GM12878 (cell line): Measurements from ENCODE around the gene C19orf12. TPM values are rescaled to one million over a fixed set of nuclear protein-coding genes. Genes with fewer than 3 reads are reported as not detected.

ENCODE experiments used
- ATAC-seq: fragments of 200-7000 bp; cut with Tn5 transposase; 3 replicates; pipeline ENCODE4 v1.9.1; 2020; ENCODE audit warnings: mild to moderate bottlenecking, moderate library complexity
- BruUV-seq: library from RNA; stranded (reverse); fragments of 400-500 nt; replicated peaks from 2 replicates; lab custom pipeline; 2021; lab: Mats Ljungman, UMichigan
- CTCF ChIA-PET: fragments of 300-600 bp; sonication (Branson Sonifier 250); formaldehyde crosslinking; extraction: SDS; loops from one replicate; lab custom pipeline; 2021; ENCODE audit warnings: inconsistent platforms; lab: Yijun Ruan, JAX
- POLR2A ChIA-PET: fragments of 350-600 bp; formaldehyde crosslinking; extraction: SDS; loops from one replicate; lab custom pipeline; 2021; ENCODE audit warnings: inconsistent platforms; lab: Charles Lee
- RAD21 ChIA-PET: fragments of 300-600 bp; sonication (Branson Sonifier 250); formaldehyde crosslinking; loops from one replicate; lab custom pipeline; 2023; ENCODE audit warnings: antibody characterized with exemption; ENCODE audit not compliant: unreplicated experiment; lab: Charles Lee
- SMC1A ChIA-PET: fragments of 300-600 bp; sonication (Branson Sonifier 250); formaldehyde crosslinking; loops from one replicate; lab custom pipeline; 2023; ENCODE audit not compliant: unreplicated experiment, uncharacterized antibody; lab: Charles Lee
- DNase-seq: peaks from one replicate; pipeline ENCODE4 v3.0.0-alpha.2; 2011; ENCODE audit warnings: low read depth, low spot score
- FAIRE-seq: peaks from 3 replicates; lab custom pipeline; 2011; peaks lifted over from hg19 to GRCh38; lab: Jason Lieb, UNC
- H2AFZ ChIP-seq: 2 replicates; pipeline ENCODE4 v1.6.0; 2011; ENCODE audit warnings: low read depth, low read length, control low read depth; ENCODE audit not compliant: control insufficient read depth
- H3K27ac ChIP-seq: 2 replicates; pipeline ENCODE4 v1.5.1; 2011; ENCODE audit warnings: control low read depth; ENCODE audit not compliant: control insufficient read depth, insufficient read depth
- H3K27me3 ChIP-seq, 2 experiments: replicated peaks in 1 of 2; 2 replicates each; pipeline versions ENCODE4 v1.6.0 to v1.6.1; 2011; ENCODE audit warnings: low read length in 1 of 2; ENCODE audit not compliant: control insufficient read depth in 2 of 2, insufficient read depth in 2 of 2
- H3K36me3 ChIP-seq, 2 experiments: 2 replicates each; pipeline ENCODE4 v1.5.1; 2011; ENCODE audit warnings: low read length in 1 of 2; ENCODE audit not compliant: control insufficient read depth in 2 of 2, insufficient read depth in 2 of 2
- H3K4me1 ChIP-seq: 2 replicates; pipeline ENCODE4 v1.6.1; 2011; ENCODE audit warnings: mild to moderate bottlenecking, low read length, moderate library complexity, mixed read lengths; ENCODE audit not compliant: control insufficient read depth, insufficient read depth
- H3K4me2 ChIP-seq: 2 replicates; pipeline ENCODE4 v1.6.0; 2011; ENCODE audit warnings: control low read depth; ENCODE audit not compliant: control insufficient read depth, insufficient read depth
- H3K4me3 ChIP-seq: fragments of 200-600 bp; sonication (generic); 2 replicates; pipeline ENCODE4 v1.5.1; 2016
- H3K79me2 ChIP-seq: 2 replicates; pipeline ENCODE4 v1.6.0; 2011; ENCODE audit warnings: low read length; ENCODE audit not compliant: control insufficient read depth, insufficient read depth
- H3K9ac ChIP-seq: 2 replicates; pipeline ENCODE4 v1.8.0; 2011; ENCODE audit warnings: low read length, control low read depth, mixed read lengths; ENCODE audit not compliant: control insufficient read depth, insufficient read depth
- H3K9me3 ChIP-seq: replicated peaks from 3 replicates; pipeline ENCODE4 v1.5.1; 2011; ENCODE audit warnings: mild to moderate bottlenecking, low read length; ENCODE audit not compliant: control insufficient read depth, insufficient read depth
- H4K20me1 ChIP-seq: 2 replicates; pipeline ENCODE4 v1.6.0; 2011; ENCODE audit not compliant: control insufficient read depth, insufficient read depth
- CHD1 ChIP-seq: IDR thresholded peaks from 2 replicates; pipeline ENCODE4 v1.6.1; 2012; ENCODE audit warnings: low read depth, low read length, improper control_type of control experiment
- HDAC6 ChIP-seq: fragments of 200-600 bp; sonication (generic); IDR thresholded peaks from one replicate; pipeline ENCODE4 v1.8.0; 2017; ENCODE audit warnings: antibody characterized with exemption; ENCODE audit not compliant: unreplicated experiment
- IRF5 ChIP-seq: fragments of 450-650 bp; IDR thresholded peaks from 2 replicates; pipeline ENCODE4 v1.6.1; 2017; ENCODE audit warnings: borderline replicate concordance
- KLF5 ChIP-seq: fragments of 450-650 bp; IDR thresholded peaks from 2 replicates; pipeline ENCODE4 v1.6.1; 2014; ENCODE audit warnings: mild to moderate bottlenecking; ENCODE audit not compliant: partially characterized antibody
- MYB ChIP-seq: fragments of 150-350 bp; IDR thresholded peaks from 2 replicates; pipeline ENCODE4 v1.6.1; 2014; ENCODE audit warnings: mild to moderate bottlenecking, low read depth, low read length, borderline replicate concordance
- PAX5 ChIP-seq: IDR thresholded peaks from 2 replicates; pipeline ENCODE4 v1.6.1; 2011; ENCODE audit warnings: low read depth, low read length, borderline replicate concordance
- RELA ChIP-seq: fragments of 450-650 bp; IDR thresholded peaks from 2 replicates; pipeline ENCODE4 v1.8.0; 2014; ENCODE audit warnings: borderline replicate concordance; ENCODE audit not compliant: partially characterized antibody
- SIN3A ChIP-seq: IDR thresholded peaks from 2 replicates; pipeline ENCODE4 v1.6.1; 2012; ENCODE audit warnings: low read depth, low read length, improper control_type of control experiment
- SP1 ChIP-seq: IDR thresholded peaks from one replicate; pipeline ENCODE4 v1.6.1; 2011; ENCODE audit warnings: low read depth, low read length
- TARDBP ChIP-seq: IDR thresholded peaks from 2 replicates; pipeline ENCODE4 v1.6.1; 2016; ENCODE audit warnings: borderline replicate concordance
- ZNF687 ChIP-seq: fragments of 450-650 bp; IDR thresholded peaks from 2 replicates; pipeline ENCODE4 v1.6.1; 2017; ENCODE audit warnings: mild to moderate bottlenecking, moderate library complexity
- WGBS: methylation state at CpG from one replicate; pipeline ENCODE4 v1.1.6; 2016; ENCODE audit warnings: low lambda C conversion rate; ENCODE audit not compliant: insufficient replicate concordance, insufficient coverage; ENCODE audit errors: missing lambda C conversion rate; 5-methylcytosine and 5-hydroxymethylcytosine counted together
- in situ Hi-C: fragments of 300-500 bp; cut with MboI; formaldehyde crosslinking; loops from 9 replicates; pipeline ENCODE4 v1.14.3; 2018; ENCODE audit warnings: mixed read lengths
- intact Hi-C: fragments of 100-400 bp; cut with micrococcal nuclease; formaldehyde crosslinking; loops from one replicate; pipeline ENCODE4 v1.14.2; 2022; ENCODE audit not compliant: unreplicated experiment
- polyA plus RNA-seq, 11 experiments: library from polyadenylated mRNA; depleted of rRNA in 4 of 11; unstranded in 6 of 11; stranded (reverse) in 5 of 11; fragments of >200 nt; fragmentation: Nextera tagmentation in 4 of 11; fragmentation: Illumina TruSeq in 1 of 11; extraction: Ambion mirVana in 4 of 11; extraction: Trizol in 1 of 11; gene quantifications; 1 replicate in 1 of 11; 2 replicates in 10 of 11; pipeline versions ENCODE4 v1.2.1 to v1.2.3, GENCODE V29; 2011 to 2016; ENCODE audit warnings: inconsistent platforms in 2 of 11, missing spikeins in 2 of 11, low read depth in 1 of 11
- total RNA-seq, 4 experiments: library from RNA; depleted of rRNA in 3 of 4; stranded (reverse); fragments of >200 nt in 3 of 4; fragmentation: Illumina TruSeq in 1 of 4; extraction: Trizol in 1 of 4; gene quantifications; 2 replicates each; pipeline versions ENCODE4 v1.2.1 to v1.2.3, GENCODE V29; 2013 to 2021
- TF ChIP-seq, protein P1 (sequence below): fragments of 450-650 bp; IDR thresholded peaks from 2 replicates; pipeline ENCODE4 v1.6.1; 2018; ENCODE audit warnings: borderline replicate concordance, mild to moderate bottlenecking; ENCODE audit not compliant: partially characterized antibody
- TF ChIP-seq, protein P2 (sequence below): fragments of 450-650 bp; IDR thresholded peaks from 2 replicates; pipeline ENCODE4 v1.6.1; 2017; ENCODE audit warnings: mild to moderate bottlenecking

C19orf12 gene
- total and polyA plus RNA-seq, 10 of the 15 experiments (the other 5 are each of a cell fraction or from before 2014, with no cell fraction given): 2.3 to 23.5 (median 20.3) TPM

DNA sequence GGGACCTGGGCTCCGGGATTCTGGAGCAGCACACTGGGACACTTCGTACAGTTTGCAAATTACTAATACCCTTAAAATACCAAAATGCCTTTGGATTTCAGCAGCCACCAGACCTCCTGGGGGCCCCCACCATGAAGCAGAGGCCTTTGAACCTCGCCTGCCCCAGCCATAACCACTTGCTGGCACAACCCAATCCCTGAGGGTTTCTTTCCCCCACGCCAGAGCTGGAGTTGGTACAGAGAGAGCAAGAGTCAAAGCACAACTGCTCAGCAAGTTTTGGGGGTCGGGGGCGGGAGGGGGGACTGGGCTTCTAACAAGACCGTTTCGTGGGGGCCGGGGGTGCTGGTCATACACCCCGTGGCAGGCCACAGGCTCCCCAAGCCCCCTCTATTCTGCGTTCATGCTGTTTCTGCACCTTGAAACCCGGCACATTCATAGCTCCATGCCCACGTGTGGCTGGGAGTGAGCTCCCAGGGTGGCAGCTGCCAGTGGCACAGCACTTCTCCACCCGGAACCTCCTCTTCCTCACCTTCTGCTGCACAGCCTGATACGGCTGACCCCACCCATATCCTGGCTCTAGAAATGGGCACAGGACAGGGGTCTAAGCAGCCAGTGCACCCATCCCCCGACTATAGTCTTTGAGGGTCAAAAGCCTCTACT, 32.7 kb downstream of the C19orf12 start:
- RAD21 ChIA-PET: interaction anchor here (0.9 kb wide), 1 partner anchor 71 kb away, joined by 3 read pairs; no protein-coding TSS in a partner anchor
- no peak for TF ChIP-seq HDAC6
- TF ChIP-seq SIN3A: no peak
- TF ChIP-seq SP1: no peak
- no peak for TF ChIP-seq CHD1
- TF ChIP-seq, protein P1, sequence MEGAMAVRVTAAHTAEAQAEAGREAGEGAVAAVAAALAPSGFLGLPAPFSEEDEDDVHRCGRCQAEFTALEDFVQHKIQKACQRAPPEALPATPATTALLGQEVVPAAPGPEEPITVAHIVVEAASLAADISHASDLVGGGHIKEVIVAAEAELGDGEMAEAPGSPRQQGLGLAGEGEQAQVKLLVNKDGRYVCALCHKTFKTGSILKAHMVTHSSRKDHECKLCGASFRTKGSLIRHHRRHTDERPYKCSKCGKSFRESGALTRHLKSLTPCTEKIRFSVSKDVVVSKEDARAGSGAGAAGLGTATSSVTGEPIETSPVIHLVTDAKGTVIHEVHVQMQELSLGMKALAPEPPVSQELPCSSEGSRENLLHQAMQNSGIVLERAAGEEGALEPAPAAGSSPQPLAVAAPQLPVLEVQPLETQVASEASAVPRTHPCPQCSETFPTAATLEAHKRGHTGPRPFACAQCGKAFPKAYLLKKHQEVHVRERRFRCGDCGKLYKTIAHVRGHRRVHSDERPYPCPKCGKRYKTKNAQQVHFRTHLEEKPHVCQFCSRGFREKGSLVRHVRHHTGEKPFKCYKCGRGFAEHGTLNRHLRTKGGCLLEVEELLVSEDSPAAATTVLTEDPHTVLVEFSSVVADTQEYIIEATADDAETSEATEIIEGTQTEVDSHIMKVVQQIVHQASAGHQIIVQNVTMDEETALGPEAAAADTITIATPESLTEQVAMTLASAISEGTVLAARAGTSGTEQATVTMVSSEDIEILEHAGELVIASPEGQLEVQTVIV: no peak
- no peak for TF ChIP-seq ZNF687
- no peak for TF ChIP-seq MYB
- no peak for TF ChIP-seq KLF5
- TF ChIP-seq PAX5: no peak
- TF ChIP-seq RELA: no peak
- TF ChIP-seq IRF5: no peak
- no peak for TF ChIP-seq TARDBP
- TF ChIP-seq, protein P2, sequence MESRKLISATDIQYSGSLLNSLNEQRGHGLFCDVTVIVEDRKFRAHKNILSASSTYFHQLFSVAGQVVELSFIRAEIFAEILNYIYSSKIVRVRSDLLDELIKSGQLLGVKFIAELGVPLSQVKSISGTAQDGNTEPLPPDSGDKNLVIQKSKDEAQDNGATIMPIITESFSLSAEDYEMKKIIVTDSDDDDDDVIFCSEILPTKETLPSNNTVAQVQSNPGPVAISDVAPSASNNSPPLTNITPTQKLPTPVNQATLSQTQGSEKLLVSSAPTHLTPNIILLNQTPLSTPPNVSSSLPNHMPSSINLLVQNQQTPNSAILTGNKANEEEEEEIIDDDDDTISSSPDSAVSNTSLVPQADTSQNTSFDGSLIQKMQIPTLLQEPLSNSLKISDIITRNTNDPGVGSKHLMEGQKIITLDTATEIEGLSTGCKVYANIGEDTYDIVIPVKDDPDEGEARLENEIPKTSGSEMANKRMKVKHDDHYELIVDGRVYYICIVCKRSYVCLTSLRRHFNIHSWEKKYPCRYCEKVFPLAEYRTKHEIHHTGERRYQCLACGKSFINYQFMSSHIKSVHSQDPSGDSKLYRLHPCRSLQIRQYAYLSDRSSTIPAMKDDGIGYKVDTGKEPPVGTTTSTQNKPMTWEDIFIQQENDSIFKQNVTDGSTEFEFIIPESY: no peak

More for the DNA sequence above, 32.7 kb downstream of the C19orf12 start:
- DNase-seq: no peak
- SMC1A ChIA-PET: no interaction called here
- intact Hi-C loops: no loop called here
- no TSS peak for BruUV-seq
- no peak for FAIRE-seq
- no peak overlapping the region for H3K4me3 ChIP-seq
- no peaks in the 10 kb centered on the region for H4K20me1 ChIP-seq
- no peak overlapping the region for H2AFZ ChIP-seq
- no peak overlapping the region for H3K27ac ChIP-seq
- H3K36me3 ChIP-seq: peaks cover 0 to 4% of the 10 kb centered on the region in 2 experiments; a peak in 2 of 4 replicates
- no peak for ATAC-seq
- H3K4me2 ChIP-seq: no peak overlapping the region
- no peaks in the 10 kb centered on the region for H3K9me3 ChIP-seq
- no peaks in the 10 kb centered on the region for H3K79me2 ChIP-seq
- no peaks in the 10 kb centered on the region for H3K27me3 ChIP-seq
- in situ Hi-C loops: no loop called here
- WGBS: 62% methylated on average over 16 of the region's 16 CpGs
- no peak overlapping the region for H3K9ac ChIP-seq
- CTCF ChIA-PET: interaction anchor here (0.6 kb wide), 1 partner anchor 56 kb away, joined by 3 read pairs; no protein-coding TSS in a partner anchor
- H3K4me1 ChIP-seq: peaks cover 27% of the 10 kb centered on the region
- POLR2A ChIA-PET: no interaction called here
